Endothelial cell of umbilical vein (primary cell): ENCODE data around the gene NDUFV1.

Source experiments
- CTCF ChIP-seq, 2 donors: IDR thresholded peaks; 1 replicate in 1 of 2; 2 replicates in 1 of 2; pipeline ENCODE4 v1.5.1; 2011; ENCODE audit warnings: low read length in 2 of 2, mild to moderate bottlenecking in 2 of 2, moderate library complexity in 2 of 2, control low read depth in 1 of 2, inconsistent platforms in 1 of 2, low read depth in 1 of 2; ENCODE audit not compliant: insufficient read depth in 1 of 2; ENCODE audit errors: extremely low read depth in 1 of 2
- FOS ChIP-seq: IDR thresholded peaks from 2 replicates; pipeline ENCODE4 v1.6.1; 2011; ENCODE audit warnings: mild to moderate bottlenecking, low read length, moderate library complexity, borderline replicate concordance; ENCODE audit not compliant: insufficient read depth
- MAX ChIP-seq: IDR thresholded peaks from 2 replicates; pipeline ENCODE4 v1.6.1; 2011; ENCODE audit not compliant: insufficient read depth, insufficient read length
- MYC ChIP-seq: IDR thresholded peaks from one replicate; pipeline ENCODE4 v1.6.1; 2011; ENCODE audit warnings: mild to moderate bottlenecking, low read depth, low read length
- POLR2A ChIP-seq: IDR thresholded peaks from 2 replicates; pipeline ENCODE4 v1.6.1; 2012; ENCODE audit warnings: low read depth, mild to moderate bottlenecking, control low read depth, low read length
- POLR2AphosphoS5 ChIP-seq: IDR thresholded peaks from 2 replicates; pipeline ENCODE4 v1.6.1; 2012; ENCODE audit warnings: low read depth, mild to moderate bottlenecking, control low read depth, low read length, moderate library complexity; ENCODE audit not compliant: insufficient read depth

GRCh38 chr11:67558084-67558772, 48.5 kb upstream of the NDUFV1 start:
- no peak for TF ChIP-seq POLR2A
- TF ChIP-seq CTCF (IDR thresholded peaks at IDR 0.05; ENCODE audit: extremely low read depth in 1 of 2, insufficient read depth in 1 of 2, low read depth in 1 of 2, low read length in 2 of 2): no peak
- no peak for TF ChIP-seq POLR2AphosphoS5
- no peak for TF ChIP-seq MAX
- TF ChIP-seq FOS: no peak
- no peak for TF ChIP-seq MYC
